Measurements from ENCODE around the gene VPS8. TPM values are rescaled to one million over a fixed set of nuclear protein-coding genes. Genes with fewer than 3 reads are reported as not detected.

The VPS8 gene
- total and polyA plus RNA-seq, 9 of the 15 experiments (the other 6 are each of a cell fraction or from before 2014, with no cell fraction given): 7.2 to 41.0 (median 28.3) TPM

DNA sequence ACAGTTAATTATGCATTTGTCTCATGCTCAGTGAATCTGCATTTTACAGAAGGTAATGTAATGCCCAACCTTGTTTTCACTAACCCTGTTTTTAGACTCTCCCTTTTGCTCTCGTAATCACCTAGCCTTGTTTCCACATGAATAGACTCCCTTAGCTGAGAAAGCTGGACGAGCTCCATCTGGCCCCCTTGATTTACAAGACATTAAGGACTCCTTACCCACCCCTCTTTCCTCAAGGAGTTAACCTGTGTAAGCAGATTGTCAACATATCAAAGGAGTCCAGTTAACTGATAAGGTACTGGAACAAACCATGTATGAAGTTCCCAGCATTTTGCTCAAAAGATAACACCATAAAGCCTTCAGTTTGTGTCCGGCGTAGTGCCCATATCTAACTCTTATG, 99.6 kb downstream of the VPS8 start (continued):
- TF ChIP-seq USF1 (CRISPR knock-in tag; IDR thresholded peaks at IDR 0.05): no peak
- TF ChIP-seq SRSF9 (IDR thresholded peaks at IDR 0.05; ENCODE audit: borderline replicate concordance, low read depth, low read length): no peak
- TF ChIP-seq RAD51 (IDR thresholded peaks at IDR 0.05; ENCODE audit: borderline replicate concordance, low read depth): no peak
- TF ChIP-seq HLTF (IDR thresholded peaks at IDR 0.05): no peak
- no peak for TF ChIP-seq HNRNPUL1 (IDR thresholded peaks at IDR 0.05; ENCODE audit: low read length)
- peak; percentile 75 for TF ChIP-seq MEIS2 (IDR thresholded peaks at IDR 0.05; ENCODE audit: partially characterized antibody)
- TF ChIP-seq TEAD4 (IDR thresholded peaks at IDR 0.05; ENCODE audit: low read length): peak; percentile 93
- no peak for TF ChIP-seq TEAD4 (CRISPR knock-in tag; IDR thresholded peaks at IDR 0.05; ENCODE audit: borderline replicate concordance)
- TF ChIP-seq CEBPB (tag; IDR thresholded peaks at IDR 0.05): no peak
- no peak for TF ChIP-seq ZSCAN29 (IDR thresholded peaks at IDR 0.05)
- TF ChIP-seq KLF16 (IDR thresholded peaks at IDR 0.05): peak; percentile 90
- no peak for TF ChIP-seq ZNF551 (CRISPR knock-in tag; IDR thresholded peaks at IDR 0.05)
- TF ChIP-seq SRF (CRISPR knock-in tag; IDR thresholded peaks at IDR 0.05): no peak
- peak; percentile 75; the same call in 1 of the 2 replicates for TF ChIP-seq ZEB2 (IDR thresholded peaks at IDR 0.05)
- TF ChIP-seq EP300 (IDR thresholded peaks at IDR 0.05; ENCODE audit: low read length): peak; percentile 73; the same call in 1 of the 2 replicates
- TF ChIP-seq SMARCB1 (IDR thresholded peaks at IDR 0.05; ENCODE audit: insufficient read length, low read depth): no peak
- TF ChIP-seq NCOR1 (IDR thresholded peaks at IDR 0.05): peak; percentile 89
- TF ChIP-seq GATAD2A (IDR thresholded peaks at IDR 0.05): 0 out of 2 replicates have a peak, but pooled peaks have one; percentile 49
- TF ChIP-seq ETV1 (tag; conservative IDR thresholded peaks at IDR 0.05; ENCODE audit: low read depth): no peak
- TF ChIP-seq TEAD1 (CRISPR knock-in tag; IDR thresholded peaks at IDR 0.05): no peak
- TF ChIP-seq RCOR1 (IDR thresholded peaks at IDR 0.05; ENCODE audit: borderline replicate concordance in 1 of 2, low read depth in 2 of 2, low read length in 2 of 2): peak; percentile 23 to 85; a peak in 3 of 4 replicates
- no peak for TF ChIP-seq CBX5 (IDR thresholded peaks at IDR 0.05; ENCODE audit: borderline replicate concordance, low read depth)
- TF ChIP-seq SNIP1 (IDR thresholded peaks at IDR 0.05; ENCODE audit: low read depth): no peak
- TF ChIP-seq TFAM (CRISPR knock-in tag; conservative IDR thresholded peaks at IDR 0.05): no peak
- TF ChIP-seq NR4A1 (CRISPR knock-in tag; IDR thresholded peaks at IDR 0.05): no peak
- no peak for TF ChIP-seq NR4A1 (tag; IDR thresholded peaks at IDR 0.05)
- peak; percentile 78 for TF ChIP-seq PML (IDR thresholded peaks at IDR 0.05; ENCODE audit: low read length)
- TF ChIP-seq ETS1 (conservative IDR thresholded peaks at IDR 0.05; ENCODE audit: control insufficient read depth, low read depth, low read length): no peak
- TF ChIP-seq ZNF165 (CRISPR knock-in tag; IDR thresholded peaks at IDR 0.05; ENCODE audit: borderline replicate concordance): no peak
- TF ChIP-seq ZNF253 (CRISPR knock-in tag; conservative IDR thresholded peaks at IDR 0.05): no peak
- TF ChIP-seq SMARCC2 (IDR thresholded peaks at IDR 0.05; ENCODE audit: low read depth): no peak
- no peak for TF ChIP-seq RBM17 (IDR thresholded peaks at IDR 0.05; ENCODE audit: borderline replicate concordance, low read depth, low read length)
- TF ChIP-seq SMAD2 (IDR thresholded peaks at IDR 0.05; ENCODE audit: low read depth, low read length): no peak
- no peak for TF ChIP-seq BRF1 (IDR thresholded peaks at IDR 0.05; ENCODE audit: borderline replicate concordance, extremely low read depth, insufficient read length)

Measured in K562 (cell line).